Right atrium auricular region (tissue), 2 donors: Measurements from ENCODE around the gene ZNF563. TPM values are rescaled to one million over a fixed set of nuclear protein-coding genes. Genes with fewer than 3 reads are reported as not detected.

Experiments
- DNase-seq: peaks from one replicate; pipeline ENCODE4 v3.0.0-alpha.2; 2019; ENCODE audit warnings: low spot score
- H3K27ac ChIP-seq, 2 donors: fragments of 200-600 bp; sonication (generic); 1 replicate in 1 of 2; 2 replicates in 1 of 2; pipeline ENCODE4 v1.5.1; 2016 to 2019
- H3K27me3 ChIP-seq, 2 donors: fragments of 200-600 bp; sonication (generic); one replicate each; pipeline versions ENCODE4 v1.5.1 to v1.6.0; 2017 to 2019
- H3K36me3 ChIP-seq: fragments of 200-600 bp; sonication (generic); one replicate; pipeline ENCODE4 v1.5.1; 2016
- H3K4me1 ChIP-seq, 2 donors: fragments of 200-600 bp; sonication (generic); one replicate each; pipeline versions ENCODE4 v1.5.1 to v1.6.0; 2017 to 2019
- H3K4me3 ChIP-seq, 2 donors: fragments of 200-600 bp; sonication (generic); 1 replicate in 1 of 2; 2 replicates in 1 of 2; pipeline ENCODE4 v1.5.1; 2017 to 2019; ENCODE audit warnings: mild to moderate bottlenecking in 1 of 2, moderate library complexity in 1 of 2
- H3K9me3 ChIP-seq, 2 donors: fragments of 200-600 bp; sonication (generic); one replicate each; pipeline ENCODE4 v1.5.1; 2019
- CTCF ChIP-seq, 2 donors: fragments of 200-600 bp; sonication (generic); IDR thresholded peaks; one replicate each; pipeline ENCODE4 v1.5.1; 2019; ENCODE audit warnings: antibody characterized with exemption in 2 of 2
- total RNA-seq, 2 donors: library from RNA; depleted of rRNA; stranded (reverse); fragments of >200 nt; gene quantifications; one replicate each; pipeline ENCODE4 v1.1.0, GENCODE V29; 2016

ZNF563 gene
- 1 to 10 TPM; 4.7 to 7.6 TPM for total RNA-seq

- no peaks in the 10 kb centered on the region for H3K36me3 ChIP-seq
- peaks cover 0 to 32% of the 10 kb centered on the region in 2 donors for H3K4me1 ChIP-seq
- H3K9me3 ChIP-seq = no peaks in the 10 kb centered on the region
- H3K27ac ChIP-seq = peak within 1 kb of the TSS; percentile 95
- no peaks in the 10 kb centered on the region for H3K27me3 ChIP-seq
- no peak for TF ChIP-seq CTCF (IDR thresholded peaks at IDR 0.05)
- peak within 1 kb of the TSS; percentile 73 to 86 for H3K4me3 ChIP-seq
- peak; percentile 99 for DNase-seq
Measured at GRCh38 chr19:12333162-12334159, at the start of gene ZNF563. ZNF563 (minus strand) TSS chr19:12333633; CDS start chr19:12333482, 151 bp downstream.

- no peak for TF ChIP-seq CTCF (IDR thresholded peaks at IDR 0.05)
- Histone ChIP-seq H3K9me3 (peaks cover 0 to 31% of the 10 kb centered on the region in 2 donors), H3K36me3 (peaks cover 8% of the 10 kb centered on the region), H3K4me3 (no peak overlapping the region), H3K27me3 (no peaks in the 10 kb centered on the region), H3K27ac (no peak overlapping the region), H3K4me1 (no peaks in the 10 kb centered on the region)
- no peak for DNase-seq
Measured at GRCh38 chr19:12380444-12380737, 47.0 kb upstream of the ZNF563 start.

GRCh38 chr19:12379732-12380443, 46.5 kb upstream of the ZNF563 start:
- no peak for TF ChIP-seq CTCF (IDR thresholded peaks at IDR 0.05)
- Histone ChIP-seq H3K36me3 (peaks cover 8% of the 10 kb centered on the region), H3K9me3 (peaks cover 0 to 31% of the 10 kb centered on the region in 2 donors), H3K27me3 (no peaks in the 10 kb centered on the region), H3K4me3 (no peak overlapping the region), H3K4me1 (no peaks in the 10 kb centered on the region), H3K27ac (no peak overlapping the region)
- DNase-seq = no peak

- H3K4me3 ChIP-seq = no peak overlapping the region
- H3K4me1 ChIP-seq = no peaks in the 10 kb centered on the region
- DNase-seq = no peak
- H3K9me3 ChIP-seq = peaks cover 0 to 9% of the 10 kb centered on the region in 2 donors
- no peaks in the 10 kb centered on the region for H3K27me3 ChIP-seq
- H3K36me3 ChIP-seq = no peaks in the 10 kb centered on the region
- H3K27ac ChIP-seq = no peak overlapping the region
- no peak for TF ChIP-seq CTCF (IDR thresholded peaks at IDR 0.05)
Measured at GRCh38 chr19:12374026-12374425, 40.6 kb upstream of the ZNF563 start.

- Histone ChIP-seq H3K4me3 (peak within 1 kb of the TSS; percentile 88 to 93), H3K27me3 (no peaks in the 10 kb centered on the region), H3K9me3 (no peaks in the 10 kb centered on the region), H3K27ac (peak within 1 kb of the TSS; percentile 90 to 92), H3K4me1 (peaks cover 0 to 11% of the 10 kb centered on the region in 2 donors), H3K36me3 (no peaks in the 10 kb centered on the region)
- peak in 1 of 2 donors; percentile 77 for TF ChIP-seq CTCF (IDR thresholded peaks at IDR 0.05)
- peak; percentile 98 for DNase-seq
Measured at GRCh38 chr19:12365236-12366162, 32.1 kb upstream of the ZNF563 start, which contains the start of gene ZNF442. ZNF442 (minus strand) TSS chr19:12365683; CDS start chr19:12363631, 2,052 bp downstream.
